GM19468 (cell line): ENCODE data around the gene VPS13D.

ENCODE experiments used
- ATAC-seq: cut with Tn5 transposase; IDR thresholded peaks from one replicate; pipeline ENCODE4 v1.9.1; 2021; ENCODE audit warnings: mild to moderate bottlenecking, moderate library complexity, moderate number of reproducible peaks; ENCODE audit not compliant: unreplicated experiment; ENCODE audit errors: extremely low read depth

The VPS13D gene

GRCh38 chr1:12541274-12542137 lies 311.7 kb downstream of the VPS13D start:
- ATAC-seq, result no peak

GRCh38 chr1:12542138-12542465 lies 312.3 kb downstream of the VPS13D start:
- ATAC-seq, result no peak

GRCh38 chr1:12542616-12543592 lies 313.1 kb downstream of the VPS13D start:
- ATAC-seq, result no peak

GRCh38 chr1:12543740-12544154 lies 313.9 kb downstream of the VPS13D start:
- no peak for ATAC-seq

GRCh38 chr1:12544357-12544756 lies 314.5 kb downstream of the VPS13D start:
- no peak for ATAC-seq

- ATAC-seq, result no peak
These were observed 315.2 kb downstream of the VPS13D start for GRCh38 chr1:12544992-12545391.

GRCh38 chr1:12546771-12547585 lies 317.1 kb downstream of the VPS13D start:
- ATAC-seq, result no peak

- ATAC-seq, result no peak
These were observed 317.9 kb downstream of the VPS13D start for GRCh38 chr1:12547586-12548225.

GRCh38 chr1:12548279-12548972 lies 318.6 kb downstream of the VPS13D start:
- no peak for ATAC-seq

- ATAC-seq, result no peak
These were observed 319.2 kb downstream of the VPS13D start for GRCh38 chr1:12548973-12549459.

- no peak for ATAC-seq
These were observed 319.9 kb downstream of the VPS13D start for GRCh38 chr1:12549460-12550349.

GRCh38 chr1:12551584-12551983 lies 321.8 kb downstream of the VPS13D start:
- ATAC-seq, result no peak

GRCh38 chr1:12552111-12552888 lies 322.5 kb downstream of the VPS13D start:
- ATAC-seq, result no peak

- no peak for ATAC-seq
These were observed 323.4 kb downstream of the VPS13D start for GRCh38 chr1:12552951-12553921.

GRCh38 chr1:12553963-12554362 lies 324.1 kb downstream of the VPS13D start:
- no peak for ATAC-seq
